HG03520 (cell line): ENCODE results near the gene ATXN7L1.

Experiments used
- ATAC-seq: cut with Tn5 transposase; IDR thresholded peaks from one replicate; pipeline ENCODE4 v1.9.1; 2021; ENCODE audit warnings: mild to moderate bottlenecking, moderate library complexity; ENCODE audit not compliant: unreplicated experiment

Gene ATXN7L1

DNA sequence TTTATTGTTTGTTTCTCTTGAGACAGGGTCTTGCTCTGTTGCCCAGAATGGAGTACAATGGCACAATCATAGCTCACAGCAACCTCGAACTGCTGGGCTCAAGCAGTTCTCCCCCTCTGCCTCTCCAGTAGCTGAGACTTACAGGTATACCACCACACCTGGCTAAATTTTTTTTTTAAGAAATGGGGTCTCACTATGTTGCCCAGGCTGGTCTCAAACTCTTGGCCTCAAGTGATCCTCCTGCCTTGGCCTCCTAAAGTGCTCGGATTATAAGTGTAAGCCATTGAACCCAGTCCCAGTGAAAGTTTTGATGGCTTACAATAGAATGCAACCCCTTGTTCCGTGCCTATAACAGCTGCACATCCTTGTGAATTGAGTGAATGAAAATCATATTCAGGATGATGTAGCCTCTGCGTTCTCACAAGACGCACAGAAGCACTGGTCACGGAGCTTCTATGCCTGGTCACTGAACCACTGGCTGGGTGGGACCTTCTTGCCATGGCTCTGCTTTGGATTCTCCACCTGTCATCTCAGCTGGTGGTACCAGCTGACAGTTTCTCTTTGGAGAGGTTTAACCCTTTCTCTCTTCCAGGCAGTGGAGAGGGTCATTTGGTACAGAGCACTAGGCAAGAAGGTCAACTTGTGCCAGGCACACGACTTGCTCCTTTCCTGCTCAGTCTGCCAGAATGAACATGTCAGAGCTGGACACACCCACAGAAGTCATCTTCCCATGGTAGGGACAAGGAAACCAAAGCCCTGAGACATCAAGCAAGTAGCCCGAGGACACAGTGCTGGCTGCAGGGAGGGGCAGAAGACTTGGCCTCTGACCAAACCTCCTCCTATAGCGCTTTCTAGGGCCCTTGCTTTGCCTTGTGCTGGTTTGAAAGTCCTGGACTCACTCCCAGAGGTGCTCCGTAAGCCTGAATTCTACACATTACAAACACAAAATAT is 89.6 kb downstream of the ATXN7L1 start:
- ATAC-seq, result no peak

DNA sequence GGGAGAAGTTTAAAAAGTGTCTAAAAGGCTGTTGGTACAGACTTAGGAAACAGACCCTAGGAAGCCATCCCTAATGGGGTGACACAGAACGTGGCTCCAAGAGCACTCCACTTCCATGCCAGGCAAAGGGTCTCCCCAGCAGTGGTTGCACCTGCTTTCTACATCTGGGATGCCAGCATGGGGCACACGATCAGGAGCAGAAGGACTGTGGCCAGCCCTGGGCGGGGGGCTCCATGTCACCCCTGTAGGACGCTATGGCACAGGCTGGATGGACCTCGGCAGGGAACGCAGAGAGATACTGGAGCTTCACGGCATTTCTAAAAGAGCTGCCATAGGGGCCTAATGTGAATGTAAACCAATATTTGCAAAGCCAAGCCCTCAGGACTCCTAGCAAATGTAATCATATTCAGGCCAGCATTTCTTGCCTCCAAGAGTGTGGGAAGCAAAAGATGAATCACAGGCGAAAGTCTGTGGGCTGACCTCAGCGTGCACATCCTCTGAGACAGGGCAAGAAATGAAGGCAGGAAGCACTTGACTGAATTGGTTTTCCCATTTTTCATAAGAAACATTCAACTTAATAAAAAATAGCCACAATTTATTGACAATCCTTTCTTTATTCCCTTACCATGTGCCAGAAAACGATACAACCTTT is 93.9 kb downstream of the ATXN7L1 start:
- ATAC-seq, result no peak

DNA sequence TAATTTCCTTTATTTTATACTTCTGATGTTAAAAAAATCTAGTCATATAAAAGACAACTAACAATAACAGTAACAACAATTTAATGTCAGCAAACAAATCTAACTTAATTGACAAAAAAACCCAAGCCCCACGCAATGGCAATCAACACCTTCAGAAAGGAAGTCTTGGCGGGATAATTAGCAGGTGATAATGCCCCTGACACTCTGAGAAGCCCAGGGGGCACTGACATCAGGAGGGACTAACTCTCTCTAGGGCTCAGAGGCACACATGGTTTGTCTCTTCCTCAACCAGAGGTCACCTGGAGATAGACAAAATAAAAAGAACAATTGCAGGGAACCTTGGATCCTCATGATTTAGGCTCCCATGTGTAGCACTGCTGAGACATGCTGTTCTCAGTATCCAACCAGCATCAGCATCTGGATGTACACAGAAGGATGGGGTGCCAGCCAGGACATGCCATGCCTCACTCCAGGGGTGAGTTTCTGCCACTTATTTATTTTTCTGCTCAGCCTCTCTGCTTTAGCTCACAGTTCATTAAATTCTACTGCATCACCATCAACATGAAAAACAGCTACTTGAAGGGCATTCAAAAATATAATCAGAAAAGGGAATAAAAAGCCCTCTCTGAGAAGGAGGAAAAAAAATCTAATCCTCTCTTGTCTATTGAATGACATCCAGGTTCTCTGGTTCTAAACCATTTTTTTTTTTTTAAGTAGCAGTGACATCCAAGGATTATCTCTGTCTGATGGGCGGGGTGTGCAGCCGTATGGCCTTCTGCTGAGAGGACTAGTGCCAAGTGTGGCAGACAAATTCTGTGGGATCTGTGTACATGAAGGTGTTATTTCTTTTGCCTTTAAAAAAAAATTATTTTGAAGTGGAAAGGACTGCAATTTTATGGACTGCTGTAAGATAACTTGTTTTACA is 96.3 kb downstream of the ATXN7L1 start:
- ATAC-seq, result no peak

DNA sequence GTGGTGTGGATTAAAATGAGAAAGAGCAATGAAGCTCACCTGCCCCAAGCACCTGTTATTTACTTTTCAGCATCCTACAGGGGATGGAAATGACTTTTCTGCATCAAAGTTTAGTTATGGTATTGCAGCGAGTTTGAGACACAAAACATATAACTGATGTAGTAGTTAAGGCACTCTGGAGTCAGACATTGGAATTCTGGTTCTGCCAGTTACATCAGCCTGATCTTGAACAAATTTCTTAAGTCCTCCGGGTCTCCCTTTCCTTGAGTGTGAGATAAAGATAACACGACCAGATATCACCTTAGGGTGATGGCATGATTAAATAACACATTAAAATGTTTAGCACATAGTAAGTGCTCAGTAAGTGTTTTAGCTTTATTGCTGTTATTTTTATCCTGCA is 97.4 kb downstream of the ATXN7L1 start:
- ATAC-seq, result no peak

DNA sequence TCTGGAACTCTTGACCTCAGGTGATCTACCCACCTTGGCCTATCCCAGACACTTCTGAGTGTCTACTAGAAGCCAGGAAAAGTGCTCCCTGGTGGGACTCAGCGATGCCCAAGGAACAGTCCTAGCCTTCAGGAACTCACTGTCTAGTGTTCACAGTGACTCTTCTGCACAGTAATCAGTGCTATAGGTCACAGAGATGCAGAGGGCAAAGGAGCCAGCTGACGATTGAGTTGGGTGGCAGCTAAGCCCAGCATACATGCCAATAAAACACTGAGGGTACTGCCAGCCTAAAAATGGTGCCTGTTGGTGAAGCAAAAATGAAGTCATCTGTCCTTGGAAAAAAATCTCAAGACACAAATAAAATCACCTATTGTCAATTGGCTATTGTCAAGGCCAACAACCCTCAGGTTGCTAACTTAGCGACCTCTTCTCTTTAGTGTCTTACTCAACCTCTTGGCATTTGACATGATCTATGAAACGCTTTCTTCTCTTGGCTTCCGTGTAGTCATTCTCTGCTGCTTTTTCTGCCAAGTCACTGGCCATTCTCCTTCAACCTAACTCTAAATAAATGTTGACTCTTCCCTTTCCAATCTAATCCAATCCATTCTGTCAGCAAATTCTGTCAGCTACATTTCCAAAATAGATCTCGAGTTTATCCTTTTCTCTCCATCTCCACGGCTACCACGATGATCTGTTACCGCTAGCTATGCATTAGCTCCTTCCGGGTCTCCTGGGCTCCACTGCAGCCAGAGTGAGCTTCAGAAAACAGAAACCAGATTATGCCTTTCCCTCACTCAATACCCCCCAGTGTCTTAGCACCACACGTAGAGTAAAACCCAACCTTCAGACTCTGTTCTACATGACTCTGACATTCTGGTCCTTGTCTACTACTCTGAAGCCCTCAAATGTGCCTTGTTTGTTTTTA is 99.2 kb downstream of the ATXN7L1 start:
- ATAC-seq, result no peak

DNA sequence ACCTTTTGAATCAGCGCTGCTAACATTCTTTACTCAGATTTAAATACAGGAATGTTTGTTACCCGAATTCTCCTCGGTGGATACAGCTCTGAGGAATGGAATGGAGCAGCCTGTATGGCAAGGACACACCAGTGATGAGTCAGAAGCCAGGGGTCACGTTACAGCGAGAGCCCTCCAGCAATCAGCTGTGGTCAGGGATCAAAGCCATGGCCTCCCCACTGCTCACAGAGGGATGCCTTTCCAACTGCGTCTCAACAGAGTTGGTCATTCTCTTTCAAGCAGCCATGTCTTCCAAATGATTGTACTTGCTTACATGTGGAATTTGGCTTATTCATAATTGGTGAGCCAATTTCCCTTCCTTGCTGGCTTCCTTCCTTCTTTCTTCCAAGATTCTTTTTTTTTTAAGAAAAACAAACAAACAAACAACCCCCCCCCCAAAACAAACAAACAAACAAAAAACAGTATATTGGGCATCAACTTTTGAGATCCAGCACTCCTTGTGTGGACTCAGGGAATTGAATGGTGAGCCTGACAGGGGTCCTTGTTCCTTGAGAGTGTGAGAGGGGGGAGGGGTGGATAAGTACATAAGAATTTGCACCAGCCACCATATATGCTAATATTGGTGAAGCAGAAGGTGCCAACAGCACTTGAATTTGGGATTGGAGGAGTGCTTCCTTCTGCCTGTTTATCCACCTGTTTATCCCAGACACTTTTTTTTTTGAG is 100.2 kb downstream of the ATXN7L1 start:
- no peak for ATAC-seq

DNA sequence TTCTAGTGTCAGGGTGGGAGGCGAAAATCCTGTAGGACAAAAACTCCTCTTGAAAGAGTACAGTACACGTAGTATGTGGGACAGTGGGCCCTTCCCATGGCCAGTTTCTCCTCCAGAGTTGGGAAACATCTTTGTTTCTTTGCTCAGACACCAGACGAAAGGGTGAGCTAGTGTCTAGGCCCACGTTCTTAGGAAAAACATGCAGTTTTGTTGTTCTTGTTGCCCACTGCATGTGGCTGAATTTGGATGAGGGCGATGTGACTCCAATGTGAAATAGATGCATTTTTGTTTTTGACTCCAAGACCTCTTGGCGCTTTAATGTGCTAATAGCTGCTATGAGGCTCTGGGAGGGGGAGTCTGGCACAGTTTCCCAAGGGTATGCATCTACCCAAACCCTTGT is 100.8 kb downstream of the ATXN7L1 start:
- no peak for ATAC-seq

DNA sequence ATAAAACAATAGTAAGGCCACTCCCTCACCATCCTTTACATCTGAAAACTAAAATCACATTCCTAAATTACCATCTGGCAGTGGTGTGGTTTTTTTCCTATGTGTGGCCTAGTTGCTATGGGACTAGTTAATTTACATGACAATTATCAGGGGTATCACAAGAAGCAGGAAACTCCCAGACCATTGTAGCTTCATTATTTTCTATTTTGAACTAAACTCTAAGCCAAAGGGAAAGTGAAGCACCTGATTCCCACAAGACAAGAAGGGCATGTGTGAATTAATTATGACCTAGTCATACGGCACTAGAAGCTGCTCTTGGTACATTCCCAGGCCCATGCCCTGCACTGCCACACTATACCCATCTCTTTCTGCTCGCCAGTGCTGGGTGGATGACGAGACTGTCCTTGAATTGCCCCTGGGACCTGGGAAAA is 103.4 kb downstream of the ATXN7L1 start:
- no peak for ATAC-seq

DNA sequence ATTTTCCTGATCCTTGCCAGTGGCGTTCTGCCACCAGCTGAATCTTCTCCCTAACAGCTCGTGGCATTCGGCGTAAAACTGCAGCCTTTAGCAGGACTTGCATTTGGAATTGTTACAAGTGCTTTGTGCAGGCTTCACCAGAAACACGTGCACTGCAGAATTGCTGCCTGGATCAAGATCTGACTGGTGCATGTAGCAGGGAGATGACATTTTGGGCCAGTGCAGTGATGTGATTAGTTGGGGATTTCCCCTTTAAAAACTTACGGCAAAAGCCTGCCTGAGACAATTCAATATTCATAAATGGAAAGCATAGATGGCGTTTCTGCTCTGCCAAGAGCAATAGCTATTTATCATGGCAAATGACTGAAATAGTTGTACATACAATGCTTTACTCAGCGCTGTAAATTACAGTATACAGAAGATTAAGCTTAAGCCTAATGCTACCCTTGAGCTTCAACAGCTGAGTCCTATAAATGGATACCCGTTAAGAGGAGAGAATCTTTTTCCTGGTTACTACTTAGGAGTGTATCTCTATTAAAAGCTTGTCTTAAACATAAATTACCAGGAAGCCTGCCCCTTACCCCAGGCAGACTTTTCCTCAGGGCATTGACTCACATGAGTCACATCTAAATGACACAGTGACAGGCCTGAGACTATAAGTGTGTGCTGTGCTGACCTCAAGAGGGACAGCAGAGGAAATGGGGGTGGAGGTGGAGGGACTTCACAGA is 106.3 kb downstream of the ATXN7L1 start:
- ATAC-seq, result no peak

DNA sequence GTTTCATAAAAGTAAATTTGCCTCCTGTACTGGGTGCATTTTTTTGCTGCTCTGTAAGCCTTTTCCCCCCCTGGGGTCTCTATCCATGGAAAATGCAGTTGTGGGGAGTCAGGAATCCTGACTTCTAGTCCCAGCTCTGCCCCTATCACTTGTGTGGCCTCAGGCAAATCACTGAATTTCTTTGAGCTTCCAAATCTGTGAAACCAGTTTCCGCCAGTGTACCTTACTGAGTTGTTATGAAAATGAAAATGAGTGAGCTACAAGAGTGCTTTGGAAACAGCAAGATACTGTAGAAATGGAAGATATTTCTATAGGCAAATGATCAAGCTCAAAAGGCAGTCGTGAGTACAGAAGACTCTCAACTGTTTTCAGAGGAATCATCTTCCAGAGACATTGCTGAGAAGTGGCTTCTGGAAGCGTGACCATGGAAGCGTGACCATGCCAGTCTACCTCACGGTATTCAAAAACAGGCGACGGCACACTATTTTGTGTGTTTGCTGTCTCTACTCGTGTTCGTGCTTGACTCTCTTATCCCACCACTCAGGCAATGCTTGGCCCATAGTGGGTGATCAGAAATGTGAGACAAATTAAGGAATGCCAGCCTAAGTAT is 107.4 kb downstream of the ATXN7L1 start:
- no peak for ATAC-seq

DNA sequence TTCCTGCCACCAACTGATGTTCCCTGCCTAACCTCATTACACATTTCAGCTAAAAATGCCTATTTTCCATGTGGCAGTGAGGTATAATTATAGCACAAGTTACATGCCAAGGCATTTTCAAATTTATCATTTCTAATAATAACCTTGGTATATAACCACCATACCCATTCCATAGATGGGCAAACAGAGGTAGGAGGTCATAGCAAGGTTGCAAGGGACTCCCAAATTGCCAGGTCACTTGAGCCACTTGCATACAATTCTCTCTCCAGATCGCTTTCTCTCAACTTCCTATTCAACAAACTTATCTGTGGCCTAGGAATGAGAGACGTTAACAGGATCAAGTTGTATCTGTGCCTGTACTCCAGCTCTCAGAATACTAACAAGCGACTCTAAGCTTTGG is 108.3 kb downstream of the ATXN7L1 start:
- no peak for ATAC-seq

DNA sequence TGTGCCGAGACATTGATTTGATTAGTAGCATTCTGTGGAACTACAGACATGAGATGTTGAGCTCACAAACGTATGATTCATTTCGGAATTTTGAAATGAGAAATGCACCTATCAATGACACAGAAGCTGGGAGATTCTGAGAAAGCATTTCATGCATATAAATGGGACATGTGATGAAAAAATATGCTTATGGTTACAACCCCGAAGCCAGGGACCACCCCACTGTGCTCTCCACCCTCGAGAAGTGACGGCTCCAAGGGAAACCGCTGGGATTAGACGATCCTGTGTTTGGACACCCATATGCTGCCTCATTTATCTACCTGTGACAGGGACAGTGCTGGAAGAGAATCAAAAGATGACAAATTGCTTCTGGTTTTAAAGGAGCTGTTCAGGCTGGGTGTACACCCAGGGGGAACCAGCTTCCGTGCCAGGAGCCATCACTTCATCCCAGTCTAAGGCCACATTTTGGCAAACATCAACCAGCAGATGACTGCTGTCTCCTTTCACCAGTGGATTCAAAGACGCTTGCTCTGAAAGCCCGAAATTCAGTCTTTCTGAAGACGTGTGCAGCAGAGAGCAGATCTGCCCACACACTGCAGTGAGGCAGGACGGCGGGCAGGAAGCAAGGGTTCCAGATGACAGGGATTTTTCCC is 109.9 kb downstream of the ATXN7L1 start:
- no peak for ATAC-seq

DNA sequence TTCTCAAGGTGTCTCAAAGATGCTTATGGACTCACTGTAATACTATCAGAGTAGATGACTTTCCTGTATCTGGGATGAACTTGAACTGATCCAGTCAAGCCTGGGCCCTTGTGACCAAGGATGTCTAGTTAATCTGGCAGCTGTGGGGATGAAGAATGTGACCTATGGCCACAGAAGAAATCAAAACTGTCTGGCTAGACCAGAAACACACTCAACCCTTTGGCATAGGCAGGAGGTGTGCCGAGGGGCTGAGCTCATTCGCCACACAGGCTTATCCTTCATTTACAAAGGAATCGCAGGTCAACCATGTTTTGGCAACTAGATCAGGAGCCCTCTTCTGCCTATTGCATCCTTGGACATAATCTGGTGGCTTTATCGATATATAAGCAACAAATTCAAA is 110.6 kb downstream of the ATXN7L1 start:
- ATAC-seq, result no peak

DNA sequence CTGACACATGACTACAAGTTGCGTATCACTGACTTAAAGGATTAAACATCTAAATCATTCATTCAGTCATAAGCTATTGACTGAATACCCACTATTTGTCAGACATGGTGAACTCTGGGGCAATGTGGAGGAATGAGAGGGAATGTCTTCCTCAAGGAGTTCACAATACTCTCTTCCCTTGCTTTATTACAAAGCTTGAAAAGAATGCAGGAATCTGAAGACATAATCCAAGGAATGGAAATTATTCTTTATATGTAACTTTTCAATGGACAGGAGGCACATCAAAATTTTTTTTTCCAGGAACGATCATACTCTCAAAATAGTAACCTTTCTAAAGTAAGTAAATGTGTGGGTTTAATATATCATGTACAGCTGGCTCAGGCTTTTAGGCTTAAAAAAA is 111.9 kb downstream of the ATXN7L1 start:
- no peak for ATAC-seq

DNA sequence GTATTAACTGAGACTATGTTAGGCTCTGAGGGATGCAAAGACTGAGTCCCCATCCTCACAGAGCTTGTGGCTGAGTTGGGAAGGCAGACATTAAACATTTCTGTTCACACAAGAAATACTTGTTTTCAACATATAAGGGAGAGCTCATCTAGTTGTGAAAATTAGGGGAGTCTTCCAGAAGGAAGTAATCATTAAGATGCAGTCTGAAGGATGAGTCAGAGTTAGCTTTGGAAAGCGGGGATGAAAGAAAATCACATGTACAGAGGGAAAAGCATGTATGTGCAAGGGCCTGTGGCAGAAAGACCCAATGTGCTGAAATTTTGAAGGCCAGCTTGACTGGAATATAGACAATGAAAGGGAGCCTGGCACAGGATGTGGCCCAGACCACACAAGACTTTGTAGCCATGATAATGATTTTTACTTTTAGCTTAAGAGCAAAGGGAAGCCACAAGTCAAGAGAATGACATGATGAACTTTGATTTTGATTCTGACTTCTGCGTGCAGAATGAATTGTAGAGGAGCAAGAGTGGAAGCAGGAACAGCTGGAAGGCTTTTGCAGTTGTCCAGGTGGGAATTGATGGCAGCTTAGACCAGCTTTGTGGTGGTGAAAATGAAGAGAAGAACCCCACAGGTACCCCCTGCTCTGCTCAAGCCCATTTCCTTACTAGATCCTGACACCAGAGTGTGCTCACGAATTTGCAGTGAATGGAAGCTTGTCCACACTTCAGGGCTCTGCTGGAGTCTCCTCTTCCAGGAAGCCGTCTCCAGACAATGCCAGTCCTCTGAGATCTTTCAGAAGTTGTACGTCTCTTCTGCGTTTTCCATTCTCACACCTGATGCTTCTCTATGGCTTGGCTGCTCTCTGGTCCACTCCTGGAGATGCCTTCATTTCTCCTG is 115.6 kb downstream of the ATXN7L1 start:
- no peak for ATAC-seq

DNA sequence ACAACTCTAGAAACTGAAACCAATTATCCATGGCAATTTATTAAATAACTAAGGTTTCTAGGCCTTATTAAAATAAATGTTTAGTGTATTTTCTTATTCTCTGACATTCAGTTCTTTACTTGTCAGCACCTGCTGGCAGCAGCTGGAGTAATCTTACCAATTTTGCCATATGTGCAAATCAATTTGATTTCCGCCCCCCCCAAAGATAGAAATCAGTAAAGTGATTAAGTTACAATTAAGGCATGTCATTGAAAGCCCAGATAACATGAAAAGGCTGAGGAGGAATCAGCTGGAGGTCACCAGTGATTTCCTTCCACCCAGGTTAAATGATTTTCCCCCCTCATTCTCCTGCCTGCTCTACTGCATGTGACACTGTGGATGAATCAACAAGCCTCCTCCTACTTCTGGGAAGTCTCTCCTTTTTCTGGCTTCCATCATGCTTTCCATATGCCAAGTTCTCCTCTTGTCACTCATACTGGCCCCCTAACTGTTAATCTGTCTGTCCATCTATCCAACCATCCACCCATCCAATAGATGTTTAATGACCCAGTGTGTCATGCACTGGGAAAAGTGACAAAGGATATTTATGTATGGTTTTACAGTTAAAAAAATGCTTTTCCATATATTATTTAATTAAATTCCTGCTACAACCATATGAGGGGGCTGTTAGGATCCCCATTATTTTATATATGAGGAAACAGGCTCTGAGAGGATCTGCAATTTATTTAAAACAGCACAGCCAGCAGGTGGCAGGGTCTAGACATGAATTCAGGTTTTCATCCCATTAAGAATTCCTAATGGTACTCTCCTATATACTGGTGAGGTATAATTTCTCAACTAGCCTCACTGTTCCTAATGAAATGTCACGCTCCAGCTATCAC is 116.5 kb downstream of the ATXN7L1 start:
- ATAC-seq, result no peak
